SJSA1 (cell line): ENCODE measurements around the gene ECHDC1. TPM values are rescaled to one million over a fixed set of nuclear protein-coding genes. Genes with fewer than 3 reads are reported as not detected.
A peak's percentile ranks its signal among the peaks of the same experiment; 100 is the strongest.

Source experiments
- DNase-seq, 2 experiments: peaks; one replicate each; pipeline ENCODE4 v3.0.0-alpha.2; 2015 to 2020; ENCODE audit warnings: low spot score in 2 of 2, low read depth in 1 of 2
- H3K27ac ChIP-seq: fragments of 250-450 bp; sonication (Bioruptor Pico); 2 replicates; pipeline ENCODE4 v1.5.1; 2020; ENCODE audit warnings: mild to moderate bottlenecking, moderate library complexity
- H3K27me3 ChIP-seq: fragments of 250-450 bp; sonication (Bioruptor Pico); replicated peaks from 2 replicates; pipeline ENCODE4 v1.5.1; 2020; ENCODE audit warnings: mild to moderate bottlenecking, moderate library complexity
- H3K36me3 ChIP-seq: fragments of 250-450 bp; sonication (Bioruptor Pico); 2 replicates; pipeline ENCODE4 v1.5.1; 2020; ENCODE audit warnings: mild to moderate bottlenecking
- H3K4me1 ChIP-seq: fragments of 250-450 bp; sonication (Bioruptor Pico); replicated peaks from 2 replicates; pipeline ENCODE4 v1.6.1; 2021; ENCODE audit warnings: mild to moderate bottlenecking
- H3K4me3 ChIP-seq: fragments of 250-450 bp; sonication (Bioruptor Pico); 2 replicates; pipeline ENCODE4 v1.5.1; 2020; ENCODE audit warnings: mild to moderate bottlenecking
- H3K9me3 ChIP-seq: fragments of 250-450 bp; sonication (Bioruptor Pico); replicated peaks from 2 replicates; pipeline ENCODE4 v1.5.1; 2020; ENCODE audit warnings: mild to moderate bottlenecking
- total RNA-seq: library from RNA; depleted of rRNA; stranded (reverse); fragments of >200 nt; shearing (Covaris generic); gene quantifications from 2 replicates; pipeline ENCODE4 v1.2.3, GENCODE V29; 2014; rRNA removed

ECHDC1 gene
- total RNA-seq, 1 experiment from 2014 or later = 81.2 TPM

DNA sequence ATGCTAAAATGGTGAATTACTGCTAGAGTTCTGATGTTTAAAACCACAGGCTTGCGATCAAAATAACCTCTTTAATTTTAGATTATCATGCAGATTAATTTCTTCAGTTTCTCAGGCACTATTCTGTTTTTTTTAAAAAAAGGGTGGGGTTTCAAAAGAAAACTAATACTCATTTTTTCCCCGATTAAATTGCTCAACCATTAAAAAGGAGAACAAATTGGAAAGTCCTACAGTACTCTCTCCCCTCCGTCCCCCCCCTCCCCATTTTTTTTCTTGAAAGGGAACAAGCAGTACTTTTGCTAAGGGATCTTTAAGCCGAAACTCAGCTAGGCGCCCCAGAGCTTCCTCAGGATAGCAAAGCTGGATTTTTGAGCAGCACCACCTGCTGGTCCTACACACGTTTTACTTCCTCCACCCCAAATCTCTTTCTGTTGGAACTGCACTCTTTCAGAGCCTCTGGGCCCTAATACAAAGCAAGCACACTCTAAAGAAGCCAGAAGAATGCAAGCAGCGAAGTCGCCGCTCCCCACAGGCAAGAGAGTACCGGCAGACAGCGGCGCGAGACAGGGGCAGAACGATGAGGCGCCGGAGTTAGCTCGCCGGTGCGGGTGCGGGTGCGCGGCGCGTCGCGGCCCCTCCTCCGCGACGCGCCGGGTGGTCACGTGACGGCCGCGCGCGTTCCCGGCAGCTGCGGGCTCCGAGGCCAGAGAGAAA is 77.1 kb downstream of the ECHDC1 start, which contains the start of gene RNF146:
TSS of gene RNF146 (plus strand) at position 687 of the 714 bp plus-strand sequence. CDS start 13,475 bp downstream, outside the sequence.
- Histone ChIP-seq H3K27ac (peak within 1 kb of the TSS; percentile 74), H3K4me1 (peaks cover 12% of the 10 kb centered on the region), H3K9me3 (no peaks in the 10 kb centered on the region), H3K27me3 (0 out of 2 replicates have a peak, but pooled peaks cover 4% of the 10 kb centered on the region), H3K4me3 (peak within 1 kb of the TSS; percentile 91), H3K36me3 (peaks cover 6% of the 10 kb centered on the region)
- peak; percentile 72 to 95 for DNase-seq

DNA sequence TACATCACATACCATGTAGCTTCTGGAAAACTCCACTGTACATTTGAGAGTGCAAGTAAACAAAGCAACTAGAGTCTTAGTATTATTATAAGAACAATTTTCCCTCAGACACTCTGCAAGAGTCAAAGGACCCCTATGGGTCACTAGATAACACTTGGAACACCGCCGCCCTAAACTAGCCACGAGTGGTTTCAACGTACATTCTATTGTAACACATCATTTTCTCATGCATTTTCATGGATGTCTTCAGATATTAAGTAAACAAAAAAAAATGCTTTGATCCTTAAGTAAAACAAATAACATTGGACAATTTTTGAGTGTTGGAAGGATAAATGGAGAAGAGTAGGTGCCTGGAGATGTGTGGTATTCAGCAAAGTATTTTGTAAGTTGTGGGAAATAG is 79.9 kb downstream of the ECHDC1 start:
- Histone ChIP-seq H3K4me3 (no peak overlapping the region), H3K27me3 (0 out of 2 replicates have a peak, but pooled peaks cover 4% of the 10 kb centered on the region), H3K9me3 (no peaks in the 10 kb centered on the region), H3K4me1 (peaks cover 6% of the 10 kb centered on the region), H3K27ac (no peak overlapping the region), H3K36me3 (peaks cover 6% of the 10 kb centered on the region)
- DNase-seq = no peak

GRCh38 chr6:127262896-127263295 is 80.5 kb downstream of the ECHDC1 start:
- peaks cover 6% of the 10 kb centered on the region for H3K36me3 ChIP-seq
- H3K27me3 ChIP-seq = 0 out of 2 replicates have a peak, but pooled peaks cover 4% of the 10 kb centered on the region
- H3K4me3 ChIP-seq = no peak overlapping the region
- H3K4me1 ChIP-seq = no peaks in the 10 kb centered on the region; the same call in 1 of the 2 replicates
- H3K27ac ChIP-seq = no peak overlapping the region
- DNase-seq = no peak
- no peaks in the 10 kb centered on the region for H3K9me3 ChIP-seq

- no peak for DNase-seq
- Histone ChIP-seq H3K4me3 (no peak overlapping the region), H3K27ac (no peak overlapping the region), H3K36me3 (no peaks in the 10 kb centered on the region), H3K4me1 (no peaks in the 10 kb centered on the region), H3K9me3 (no peaks in the 10 kb centered on the region), H3K27me3 (no peaks in the 10 kb centered on the region)
These were observed 88.1 kb downstream of the ECHDC1 start for GRCh38 chr6:127255286-127255685.

DNA sequence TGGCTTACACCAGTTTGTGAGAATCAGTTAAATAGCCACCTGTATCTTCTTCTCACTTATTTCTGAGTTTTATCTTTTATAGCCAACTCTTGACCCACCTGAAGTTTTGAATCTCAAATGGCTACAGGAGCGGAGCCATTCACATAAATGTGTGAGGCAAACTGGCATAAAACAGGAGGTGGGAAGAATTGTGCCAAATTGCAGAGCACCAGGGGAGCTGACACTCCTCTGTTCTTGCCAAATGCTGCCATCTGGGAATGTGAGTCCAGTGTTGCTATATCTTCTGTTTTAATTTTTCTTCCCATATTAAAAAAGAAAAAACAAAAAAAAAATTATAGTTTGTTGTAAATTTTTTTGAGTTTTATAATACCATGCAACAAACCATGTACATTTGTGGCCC is 93.8 kb downstream of the ECHDC1 start:
- DNase-seq = no peak
- no peak overlapping the region for H3K27ac ChIP-seq
- H3K9me3 ChIP-seq = no peaks in the 10 kb centered on the region
- no peaks in the 10 kb centered on the region for H3K36me3 ChIP-seq
- H3K4me1 ChIP-seq = no peaks in the 10 kb centered on the region
- no peak overlapping the region for H3K4me3 ChIP-seq
- no peaks in the 10 kb centered on the region for H3K27me3 ChIP-seq

DNA sequence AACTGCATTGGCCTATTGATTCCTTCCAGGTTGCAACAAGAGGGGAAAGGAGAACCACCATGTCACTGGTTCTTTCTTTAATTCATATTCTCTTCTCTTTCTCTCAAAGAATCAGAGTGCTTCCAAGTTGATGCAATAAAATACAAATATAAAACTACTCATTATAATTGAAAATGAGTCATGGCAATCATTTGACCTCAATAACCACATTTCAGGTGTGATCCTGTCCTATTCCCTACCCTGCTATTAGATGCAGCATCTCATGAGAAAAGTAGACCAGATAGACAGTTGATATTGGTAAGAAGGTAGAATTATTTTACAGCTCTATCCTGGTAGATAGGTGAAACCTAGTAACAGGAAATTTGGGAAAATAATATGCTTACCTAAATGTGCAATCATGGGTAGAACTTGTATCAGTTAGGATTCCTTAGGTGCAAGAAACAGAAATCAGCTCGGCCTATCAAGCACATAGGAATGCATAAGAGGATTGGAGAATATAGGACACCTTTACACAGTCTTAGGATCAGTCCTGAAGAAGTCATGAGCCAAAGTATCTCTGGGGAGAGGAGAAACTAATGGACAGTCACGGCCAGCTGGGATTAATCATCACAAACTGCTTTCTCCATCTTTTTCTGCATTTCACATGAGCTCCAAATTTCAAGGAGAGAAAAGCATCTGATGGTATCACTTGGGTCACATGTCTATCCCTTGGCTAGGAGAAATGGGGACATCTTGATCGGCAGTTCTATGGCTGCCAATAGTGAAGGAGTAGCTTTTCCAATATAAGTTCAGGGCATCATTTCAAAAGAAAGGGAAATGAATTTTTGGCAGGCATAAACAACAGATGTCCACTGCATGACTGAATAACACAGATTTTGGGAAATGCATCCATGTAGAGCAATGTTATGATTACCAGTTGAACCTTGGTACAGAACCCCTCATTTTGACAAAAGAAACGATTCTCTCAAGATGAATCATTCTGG is 96.0 kb downstream of the ECHDC1 start:
- no peak for DNase-seq
- no peaks in the 10 kb centered on the region for H3K9me3 ChIP-seq
- H3K4me3 ChIP-seq = no peak overlapping the region
- H3K27ac ChIP-seq = no peak overlapping the region
- H3K27me3 ChIP-seq = no peaks in the 10 kb centered on the region
- H3K4me1 ChIP-seq = no peaks in the 10 kb centered on the region
- H3K36me3 ChIP-seq = no peaks in the 10 kb centered on the region

DNA sequence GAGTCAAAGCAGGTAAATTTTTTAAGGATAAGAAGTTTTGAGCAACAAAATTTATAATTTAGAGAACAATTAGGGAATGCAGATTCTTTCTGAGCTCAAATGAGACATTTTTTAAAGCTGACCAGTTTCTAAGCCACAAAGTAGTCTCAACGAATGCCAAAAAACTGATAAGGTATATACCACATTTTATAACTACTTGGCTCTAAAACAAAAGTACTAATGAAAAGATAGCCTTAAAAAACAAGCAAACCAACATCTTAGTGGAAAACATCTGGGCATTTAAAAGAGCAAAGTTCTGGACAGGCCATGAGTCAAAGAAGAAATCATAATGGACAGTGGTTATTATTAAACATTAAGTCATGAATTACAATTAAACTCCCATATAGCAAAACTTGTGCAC is 99.9 kb downstream of the ECHDC1 start:
- no peaks in the 10 kb centered on the region for H3K27me3 ChIP-seq
- H3K4me3 ChIP-seq = no peak overlapping the region
- H3K27ac ChIP-seq = no peak overlapping the region
- no peaks in the 10 kb centered on the region for H3K36me3 ChIP-seq
- no peaks in the 10 kb centered on the region for H3K4me1 ChIP-seq
- H3K9me3 ChIP-seq = no peaks in the 10 kb centered on the region
- no peak for DNase-seq

Other genes with a start within 250 kb of the ECHDC1 start
- gene RSPO3, start 224.9 kb downstream of the ECHDC1 start, total RNA-seq = not detected in 2 replicates
- 34.3 and 36.2 TPM in 2 replicates for gene RNF146, start 76.7 kb downstream of the ECHDC1 start, total RNA-seq
- gene KIAA0408, start 115.8 kb upstream of the ECHDC1 start, total RNA-seq = 5.1 and 5.8 TPM in 2 replicates
- not detected in 2 replicates for gene C6orf58, start 233.6 kb upstream of the ECHDC1 start, total RNA-seq